Measurements from ENCODE around the gene C19orf67.
A peak's percentile ranks its signal among the peaks of the same experiment; 100 is the strongest.

- TF ChIP-seq CTCF (IDR thresholded peaks at IDR 0.05) (peak in 1 of 6 experiments; percentile 24), POLR2A (IDR thresholded peaks at IDR 0.05) (no peak)
Observed at GRCh38 chr19:14089662-14090508, 4.3 kb upstream of the C19orf67 start.
